A673 (cell line): ENCODE data around the gene NID1. TPM values are rescaled to one million over a fixed set of nuclear protein-coding genes. Genes with fewer than 3 reads are reported as not detected.

Experiments used
- BruUV-seq: library from RNA; stranded (reverse); fragments of 400-500 nt; replicated peaks from 2 replicates; lab custom pipeline; 2021; lab: Mats Ljungman, UMichigan
- CTCF ChIA-PET: fragments of 300-600 bp; sonication (Branson Sonifier 250); formaldehyde crosslinking; loops from one replicate; lab custom pipeline; 2022; ENCODE audit warnings: antibody characterized with exemption; lab: Charles Lee
- POLR2A ChIA-PET: fragments of 300-600 bp; sonication (Branson Sonifier 250); formaldehyde crosslinking; loops from one replicate; lab custom pipeline; 2022; ENCODE audit warnings: antibody characterized with exemption; ENCODE audit not compliant: low non-redundant PET; lab: Charles Lee
- DNase-seq: peaks from one replicate; pipeline ENCODE4 v3.0.0-alpha.2; 2015; ENCODE audit warnings: low spot score
- H3K27ac ChIP-seq: fragments of 200-600 bp; sonication (generic); 2 replicates; pipeline ENCODE4 v1.5.1; 2016; ENCODE audit warnings: mixed run types, low read depth, mild to moderate bottlenecking, mixed read lengths, antibody characterized with exemption, low read length; ENCODE audit not compliant: poor library complexity, severe bottlenecking
- H3K27me3 ChIP-seq: fragments of 200-600 bp; sonication (generic); replicated peaks from 2 replicates; pipeline ENCODE4 v1.6.1; 2017; ENCODE audit warnings: mixed run types, low read depth, mild to moderate bottlenecking, mixed read lengths, antibody characterized with exemption, low read length; ENCODE audit not compliant: insufficient read depth, poor library complexity
- H3K36me3 ChIP-seq: fragments of 200-600 bp; sonication (generic); 2 replicates; pipeline ENCODE4 v1.6.1; 2016; ENCODE audit warnings: mixed run types, mild to moderate bottlenecking, mixed read lengths, antibody characterized with exemption, low read length; ENCODE audit not compliant: insufficient read depth, poor library complexity, severe bottlenecking
- H3K4me1 ChIP-seq: fragments of 200-600 bp; sonication (generic); 2 replicates; pipeline ENCODE4 v1.6.1; 2017; ENCODE audit warnings: mixed run types, mild to moderate bottlenecking, mixed read lengths, antibody characterized with exemption, low read length; ENCODE audit not compliant: insufficient read depth, poor library complexity, severe bottlenecking
- H3K4me3 ChIP-seq: fragments of 200-600 bp; sonication (generic); 2 replicates; pipeline ENCODE4 v1.5.1; 2016; ENCODE audit warnings: low read depth, mixed run types, mild to moderate bottlenecking, mixed read lengths, low read length; ENCODE audit not compliant: poor library complexity, severe bottlenecking
- H3K9me3 ChIP-seq: fragments of 200-600 bp; sonication (generic); 2 replicates; pipeline ENCODE4 v1.6.1; 2016; ENCODE audit warnings: mixed run types, low read depth, mild to moderate bottlenecking, mixed read lengths, antibody characterized with exemption, low read length; ENCODE audit not compliant: poor library complexity, severe bottlenecking
- CTCF ChIP-seq: fragments of 300-800, 200-600 bp; sonication (generic); conservative IDR thresholded peaks from 2 replicates; pipeline ENCODE4 v1.5.1; 2017; ENCODE audit warnings: low read depth, mild to moderate bottlenecking, antibody characterized with exemption, low read length, moderate library complexity, mixed read lengths
- EZH2 ChIP-seq: fragments of 200-600 bp; sonication (generic); IDR thresholded peaks from 2 replicates; pipeline ENCODE4 v1.6.1; 2017; ENCODE audit warnings: borderline replicate concordance, low read depth, mild to moderate bottlenecking, mixed read lengths, antibody characterized with exemption, low read length; ENCODE audit not compliant: poor library complexity, severe bottlenecking
- intact Hi-C: fragments of 100-400 bp; cut with micrococcal nuclease; formaldehyde crosslinking; loops from one replicate; pipeline ENCODE4 v1.10.0; 2022; ENCODE audit not compliant: unreplicated experiment
- total RNA-seq: library from RNA; stranded (reverse); gene quantifications from 2 replicates; pipeline ENCODE4 v1.2.3, GENCODE V29; 2021

The NID1 gene
- total RNA-seq, 1 experiment from 2014 or later, result 0.64 TPM

- no peak for DNase-seq
- POLR2A ChIA-PET, result no interaction called here
- BruUV-seq, result no TSS peak
- TF ChIP-seq EZH2, result no peak
- no peak for TF ChIP-seq CTCF
- no peaks in the 10 kb centered on the region for H3K36me3 ChIP-seq
- CTCF ChIA-PET, result no interaction called here
- intact Hi-C loops, result no loop called here
- H3K27me3 ChIP-seq, result no peaks in the 10 kb centered on the region
- no peaks in the 10 kb centered on the region for H3K4me1 ChIP-seq
- no peaks in the 10 kb centered on the region for H3K9me3 ChIP-seq
- H3K27ac ChIP-seq, result no peak overlapping the region
- no peak overlapping the region for H3K4me3 ChIP-seq
Observed at GRCh38 chr1:235998812-235999211, 66.1 kb downstream of the NID1 start.

- DNase-seq, result no peak
- ChIA-PET POLR2A (no interaction called here), CTCF (no interaction called here)
- Histone ChIP-seq H3K27me3 (no peaks in the 10 kb centered on the region), H3K9me3 (no peaks in the 10 kb centered on the region), H3K27ac (no peak overlapping the region), H3K4me3 (no peak overlapping the region), H3K36me3 (no peaks in the 10 kb centered on the region), H3K4me1 (no peaks in the 10 kb centered on the region)
- TF ChIP-seq CTCF (no peak), EZH2 (no peak)
- no TSS peak for BruUV-seq
- intact Hi-C loops, result no loop called here
Observed at GRCh38 chr1:235997931-235998330, 67.0 kb downstream of the NID1 start.

- intact Hi-C loops, result no loop called here
- Histone ChIP-seq H3K4me1 (no peaks in the 10 kb centered on the region), H3K4me3 (no peak overlapping the region), H3K27ac (no peak overlapping the region), H3K36me3 (no peaks in the 10 kb centered on the region), H3K27me3 (no peaks in the 10 kb centered on the region), H3K9me3 (no peaks in the 10 kb centered on the region)
- no TSS peak for BruUV-seq
- CTCF ChIA-PET, result no interaction called here
- DNase-seq, result no peak
- POLR2A ChIA-PET, result no interaction called here
- no peak for TF ChIP-seq CTCF
- TF ChIP-seq EZH2, result no peak
Observed at GRCh38 chr1:235997049-235997448, 67.8 kb downstream of the NID1 start.
